NCI-H526 treated with DMSO at 0.1 percent for 48 hours (cell line): ENCODE data around the gene PROM1.

Source experiments
- DNase-seq: peaks from one replicate; lab custom pipeline; 2025; lab: John Stamatoyannopoulos, UW

The PROM1 gene

GRCh38 chr4:16106956-16107355 is 23.1 kb upstream of the PROM1 start:
- no peak for DNase-seq

GRCh38 chr4:16104520-16104919 is 20.7 kb upstream of the PROM1 start:
- DNase-seq: no peak

DNA sequence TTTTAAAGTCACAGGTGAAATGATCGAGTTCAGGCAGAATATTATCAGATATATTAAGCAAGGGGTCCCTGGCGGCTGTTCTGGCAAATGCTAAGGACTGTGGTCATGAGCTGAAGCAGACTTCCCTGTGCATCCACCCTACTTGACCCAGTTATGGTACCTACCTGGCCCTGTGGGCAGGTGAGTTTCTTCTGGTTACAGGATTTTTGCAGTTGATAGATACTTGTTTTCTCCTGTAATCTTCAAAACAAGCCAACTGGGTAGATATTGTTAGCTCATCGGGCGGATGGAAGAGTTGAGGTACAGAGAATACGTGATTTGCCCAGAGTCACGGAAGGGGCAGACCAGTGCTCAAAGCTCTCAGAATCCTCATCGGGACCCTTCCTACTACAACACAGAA is 18.5 kb upstream of the PROM1 start:
- DNase-seq: no peak

DNA sequence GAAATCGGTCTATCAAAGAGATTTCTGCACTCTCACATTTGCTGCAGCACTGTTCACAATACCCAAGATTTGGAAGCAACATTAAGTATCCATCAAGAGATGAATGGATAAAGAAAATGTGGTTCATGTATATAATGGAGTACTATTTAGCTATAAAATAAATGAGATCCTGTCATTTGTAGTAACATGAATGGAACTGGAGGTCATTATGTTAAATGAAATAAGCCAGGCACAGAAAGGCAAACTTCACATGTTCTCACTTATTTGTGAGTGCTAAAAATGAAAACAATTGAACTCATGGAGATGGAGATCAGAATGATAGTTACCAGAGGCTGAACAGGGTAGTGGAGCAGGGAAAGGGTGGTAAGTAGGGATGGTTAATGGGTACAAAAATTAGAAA is 17.0 kb upstream of the PROM1 start:
- DNase-seq: no peak

DNA sequence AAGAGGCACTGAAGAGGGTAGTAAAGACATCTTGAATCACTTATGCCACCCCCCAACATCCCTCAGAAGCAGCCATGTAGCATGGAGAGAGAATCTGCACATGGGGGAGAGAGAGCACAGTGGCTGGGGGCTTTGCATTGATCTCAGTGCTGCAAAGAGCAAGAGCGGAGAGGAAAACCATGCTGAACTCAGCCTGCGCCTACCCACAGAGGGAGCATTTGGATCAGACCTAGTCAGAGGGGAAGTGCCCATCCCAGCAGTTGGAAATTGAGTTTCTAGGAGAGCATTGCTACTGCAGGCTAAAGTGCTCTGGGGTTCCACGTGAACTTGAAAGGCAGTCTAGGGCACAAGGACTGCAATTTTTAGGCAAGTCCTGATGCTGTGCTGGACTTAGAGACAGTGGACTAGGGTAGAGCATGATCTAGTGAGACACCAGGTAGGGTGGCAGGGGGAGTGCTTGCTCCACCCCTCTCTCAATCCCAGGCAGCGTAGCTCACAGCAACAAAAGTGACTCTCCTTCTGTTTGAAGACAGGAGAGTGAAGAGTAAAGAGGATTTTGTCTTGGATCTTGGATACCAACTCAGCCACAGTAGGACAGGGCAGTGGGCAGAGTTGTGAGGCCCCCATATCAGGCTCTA is 9.0 kb upstream of the PROM1 start:
- DNase-seq: no peak

DNA sequence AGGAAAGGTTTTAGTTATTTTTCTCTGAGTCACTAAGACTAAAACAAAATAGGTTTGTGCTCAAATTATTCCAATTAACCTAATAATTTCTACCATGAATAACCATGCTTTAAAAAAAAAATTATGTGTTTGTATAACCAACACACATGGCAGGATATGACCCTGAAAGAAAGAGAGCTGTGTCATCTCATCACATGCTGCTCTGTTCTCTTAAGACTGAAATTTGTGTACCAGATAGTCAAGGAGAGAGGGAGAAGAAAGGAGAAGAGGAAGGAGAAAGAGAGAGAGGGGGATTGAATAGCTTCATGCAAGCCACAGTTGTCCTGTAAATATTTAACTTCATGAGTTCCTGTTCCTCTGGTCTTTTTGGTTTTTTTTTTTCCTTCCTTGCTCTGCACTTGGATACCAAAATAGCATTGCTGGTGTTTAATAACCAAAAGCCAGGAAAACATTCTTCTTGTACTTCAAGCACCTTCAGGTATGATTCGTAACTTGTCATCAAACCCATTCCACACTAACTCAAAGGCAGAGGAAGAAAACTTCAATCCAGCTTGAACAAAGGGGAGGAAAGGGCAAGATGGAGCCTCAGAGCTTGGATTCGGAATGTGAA is 6.4 kb upstream of the PROM1 start:
- DNase-seq: no peak

- DNase-seq: no peak
Measured at GRCh38 chr4:16089156-16089555, 5.3 kb upstream of the PROM1 start.

DNA sequence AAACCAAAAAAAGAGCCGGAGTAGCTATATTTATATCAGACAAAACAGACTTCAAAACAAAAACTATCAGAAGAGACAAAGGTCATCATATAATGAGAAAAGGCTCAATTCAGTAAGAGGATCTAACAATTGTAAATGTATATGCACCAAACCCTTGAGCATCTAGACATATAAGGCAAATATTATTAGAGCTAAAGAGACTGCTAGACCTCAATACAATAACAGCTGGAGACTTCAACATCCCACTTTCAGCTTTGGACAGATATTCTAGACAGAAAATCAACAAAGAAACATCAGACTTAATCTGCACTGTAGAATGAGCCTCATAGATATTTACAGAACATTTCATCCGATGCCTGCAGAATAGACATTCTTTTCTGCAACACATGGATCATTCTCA is 4.8 kb upstream of the PROM1 start:
- DNase-seq: no peak

DNA sequence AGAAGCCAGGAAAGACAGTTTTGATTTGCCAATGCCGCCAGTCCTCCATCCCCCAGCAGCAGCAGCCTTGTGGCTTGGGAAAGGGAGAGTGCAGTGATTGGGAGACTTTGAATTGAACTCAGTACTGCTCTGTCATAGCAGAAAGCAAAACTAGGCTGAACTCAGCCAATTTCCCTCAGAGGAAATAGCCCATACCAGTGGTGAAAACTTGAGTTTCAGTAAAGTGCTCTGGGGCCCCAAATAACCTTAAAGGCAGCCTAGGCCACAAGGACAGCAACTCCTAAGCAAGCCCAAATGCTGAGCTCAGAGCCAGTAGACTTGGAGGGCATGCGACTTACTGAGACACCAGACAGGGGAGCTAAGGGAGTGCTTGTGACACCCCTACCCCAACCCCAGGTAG is 2.0 kb upstream of the PROM1 start:
- DNase-seq: no peak

- no peak for DNase-seq
Measured at GRCh38 chr4:16082426-16083240, 1.2 kb downstream of the PROM1 start.

DNA sequence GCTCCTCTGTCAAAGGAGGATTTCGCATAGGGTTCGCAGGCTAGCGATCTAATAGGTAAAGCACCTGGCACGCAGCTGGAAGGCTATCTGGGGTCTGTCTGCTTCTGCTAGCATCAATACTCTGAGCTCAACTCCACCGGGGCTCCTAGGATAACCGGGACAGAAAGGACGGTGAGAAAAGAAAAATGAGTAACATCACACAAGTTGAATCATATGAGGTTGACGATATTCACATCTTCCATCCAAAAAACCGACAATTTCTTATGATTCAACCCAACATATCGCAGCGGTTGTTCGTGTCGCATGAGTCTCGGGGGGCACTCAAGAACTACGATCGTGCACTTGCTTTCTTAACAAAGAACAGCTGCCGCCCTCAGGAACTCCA is 1.8 kb downstream of the PROM1 start:
- DNase-seq: no peak

GRCh38 chr4:16079046-16079445 is 4.8 kb downstream of the PROM1 start:
- DNase-seq: no peak

DNA sequence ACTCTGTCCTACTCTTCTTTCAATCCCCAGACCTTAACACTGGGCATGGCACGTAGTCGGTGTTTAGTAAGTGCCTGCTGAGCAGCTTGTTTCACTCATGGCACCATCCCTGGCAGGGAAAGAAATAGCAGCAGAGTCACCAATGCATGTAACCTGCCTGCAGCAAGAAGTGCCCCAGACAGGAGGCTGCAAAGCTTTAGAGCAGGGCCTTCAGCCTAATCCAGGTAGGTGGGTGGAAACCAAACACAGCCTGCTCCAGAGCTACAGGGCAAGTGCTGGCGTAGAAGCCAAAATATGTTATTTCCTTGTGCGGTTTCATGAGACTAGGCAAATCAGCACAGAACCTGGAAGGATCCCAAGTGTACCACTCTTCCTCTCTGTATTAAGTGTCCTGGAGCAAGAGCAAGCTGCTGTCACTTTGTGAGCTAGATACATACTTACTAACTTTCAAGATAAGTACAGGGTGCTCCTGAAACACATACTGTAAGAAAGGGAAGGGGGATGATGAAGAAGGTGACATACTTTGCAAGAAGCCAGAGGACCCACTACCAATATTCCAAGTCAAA is 5.5 kb downstream of the PROM1 start:
- DNase-seq: no peak

DNA sequence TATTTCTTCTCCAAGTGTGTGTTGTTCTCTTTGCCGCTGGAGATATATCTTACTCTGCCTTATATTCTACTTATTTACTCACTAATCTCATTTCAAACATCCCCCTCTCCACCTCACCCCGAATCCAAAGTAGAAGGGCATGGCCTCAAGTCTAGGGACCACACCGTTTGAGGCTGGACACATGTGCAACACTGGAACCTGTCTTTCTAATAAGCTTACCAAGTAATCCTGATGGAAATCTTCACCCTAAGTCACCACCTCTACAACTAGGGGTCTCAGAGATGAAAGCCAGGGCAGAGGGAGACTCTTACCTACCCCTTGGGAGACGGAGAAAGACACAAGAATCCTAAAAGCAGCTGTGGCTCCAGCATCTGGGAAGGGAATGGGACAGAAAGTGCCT is 6.0 kb downstream of the PROM1 start:
- no peak for DNase-seq

- DNase-seq: no peak
Measured at GRCh38 chr4:16075975-16076757, 7.7 kb downstream of the PROM1 start.

DNA sequence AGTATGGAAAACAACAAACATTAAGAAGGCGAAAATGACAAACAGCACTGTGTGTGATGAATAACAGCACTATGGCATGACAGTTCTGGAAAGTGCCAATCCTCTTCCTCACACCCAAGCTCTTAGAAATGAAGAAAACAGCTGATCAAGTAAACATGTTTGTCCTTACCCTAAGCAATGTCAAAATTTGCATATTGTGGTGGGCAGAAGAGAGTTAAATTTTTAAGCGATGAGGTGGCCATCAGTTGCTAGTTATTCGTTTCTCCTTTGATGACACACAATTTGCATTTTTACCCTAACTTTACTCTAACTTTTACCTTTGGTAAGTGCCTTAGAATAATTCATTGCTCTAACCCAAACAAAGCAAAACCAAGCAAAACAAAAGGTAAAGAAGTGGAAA is 8.8 kb downstream of the PROM1 start:
- no peak for DNase-seq

DNA sequence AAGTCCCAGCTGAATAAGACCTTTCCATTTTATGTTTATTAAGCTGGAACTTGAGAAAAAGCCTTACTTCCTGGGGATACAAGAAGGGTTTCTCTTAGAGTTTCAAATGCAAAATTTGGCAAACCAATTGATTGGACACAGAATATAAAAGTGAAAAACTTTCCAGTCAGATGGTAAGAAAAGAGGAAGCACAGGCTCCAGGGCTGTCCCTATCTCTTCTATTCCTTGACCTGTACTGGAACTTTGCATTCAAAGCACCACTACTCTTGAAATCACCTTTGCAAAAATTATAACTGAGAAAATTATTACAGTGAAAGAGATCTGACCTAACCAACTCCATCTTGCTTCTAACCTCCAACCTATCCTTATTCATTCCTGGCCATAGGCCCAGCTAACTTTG is 11.7 kb downstream of the PROM1 start:
- DNase-seq: no peak

- no peak for DNase-seq
Measured at GRCh38 chr4:16070203-16070602, 13.6 kb downstream of the PROM1 start.

DNA sequence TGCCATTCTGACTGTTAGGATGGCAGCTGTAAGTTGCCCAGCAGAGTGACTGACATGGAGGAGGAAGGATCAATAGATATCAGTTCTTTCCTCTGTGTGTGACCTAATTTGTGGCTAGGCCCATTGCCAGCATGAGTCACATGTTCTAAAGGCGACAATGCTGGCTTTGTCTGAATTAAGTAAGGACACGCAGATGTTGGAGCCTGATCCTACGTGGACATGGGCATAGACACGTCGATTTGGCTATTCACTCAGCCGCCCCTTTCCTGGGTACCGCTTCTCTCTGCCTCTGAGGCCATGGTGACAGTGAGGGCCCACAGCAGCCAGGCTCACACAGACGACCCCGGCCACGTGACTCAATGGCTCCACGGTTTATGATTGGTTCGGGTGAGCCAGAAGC is 16.3 kb downstream of the PROM1 start:
- DNase-seq: no peak

DNA sequence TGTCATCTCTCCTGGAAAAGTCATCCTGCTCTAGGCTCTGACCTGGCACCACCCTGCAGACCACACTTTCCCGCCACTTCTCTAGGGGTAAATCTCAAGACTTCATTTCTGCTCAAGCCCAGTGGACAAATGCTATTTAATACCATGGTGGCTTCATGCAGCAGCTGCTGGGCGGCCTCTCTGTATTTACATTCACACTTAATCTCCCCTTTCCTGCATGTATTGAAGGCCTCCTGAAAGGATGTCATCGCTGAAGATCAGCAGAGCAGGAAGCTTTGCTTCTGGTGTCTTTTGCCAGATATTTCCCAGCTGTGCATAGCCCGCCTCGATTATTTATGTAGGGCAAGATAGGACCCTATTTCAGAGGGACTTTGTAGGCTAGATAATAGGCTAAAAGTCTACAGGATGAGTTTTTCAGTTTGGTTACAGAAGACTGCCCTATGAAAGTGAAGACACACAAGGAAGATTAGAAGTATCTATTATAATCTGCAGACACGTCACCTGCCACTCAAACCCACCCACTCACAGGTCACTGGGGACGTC is 17.2 kb downstream of the PROM1 start:
- DNase-seq: no peak

DNA sequence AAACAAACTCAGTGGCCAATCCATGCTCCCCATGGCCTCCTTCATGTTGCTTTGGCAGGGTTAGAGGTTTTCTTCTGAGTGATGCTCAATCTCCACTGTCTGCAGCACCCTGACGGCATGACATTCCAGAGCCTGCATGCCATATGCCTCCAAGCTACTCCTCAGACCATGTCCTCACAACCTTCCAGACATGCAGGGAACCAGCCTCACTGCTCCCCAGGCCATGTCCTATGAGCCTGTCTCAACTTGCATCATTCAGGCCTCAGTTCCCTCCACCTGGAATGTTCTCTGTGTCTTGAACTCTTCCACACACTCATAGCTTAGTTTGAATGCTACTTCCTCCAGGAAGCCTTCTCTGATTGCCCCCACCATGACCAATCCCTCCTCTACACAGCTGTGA is 18.8 kb downstream of the PROM1 start:
- no peak for DNase-seq

DNA sequence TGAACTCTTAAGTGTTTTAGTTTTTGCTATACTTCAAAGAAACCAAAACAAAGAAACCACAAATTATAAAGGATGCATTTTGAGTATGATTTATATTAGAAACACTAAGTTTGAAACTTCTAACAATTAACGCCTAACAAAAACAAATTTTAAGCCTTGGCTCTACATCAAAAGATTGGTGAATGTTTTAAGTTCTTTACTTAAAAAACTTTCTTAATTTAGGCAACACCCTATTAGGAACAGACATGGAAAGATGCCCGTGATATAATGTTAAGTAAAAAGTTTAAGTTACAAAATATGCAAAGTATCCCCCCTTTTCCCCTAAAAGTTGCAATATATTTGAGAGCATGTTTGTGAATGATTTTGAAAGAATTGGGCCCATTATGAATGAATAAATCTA is 21.2 kb downstream of the PROM1 start:
- no peak for DNase-seq
